GM15510 (cell line): ENCODE measurements around the gene DNAAF9.

Source experiments
- POLR2A ChIP-seq: IDR thresholded peaks from 3 replicates; pipeline ENCODE4 v1.6.1; 2011; ENCODE audit warnings: borderline replicate concordance; ENCODE audit not compliant: insufficient read length; ENCODE audit errors: extremely low read depth

Gene DNAAF9

GRCh38 chr20:3420211-3420707 is 12.8 kb upstream of the DNAAF9 start:
- no peak for TF ChIP-seq POLR2A

GRCh38 chr20:3414122-3414521 is 6.7 kb upstream of the DNAAF9 start:
- no peak for TF ChIP-seq POLR2A

- TF ChIP-seq POLR2A, result no peak
Measured at GRCh38 chr20:3413393-3413889, 6.0 kb upstream of the DNAAF9 start.

- no peak for TF ChIP-seq POLR2A
Measured at GRCh38 chr20:3412600-3413392, 5.3 kb upstream of the DNAAF9 start.

GRCh38 chr20:3410464-3410863 is 3.0 kb upstream of the DNAAF9 start:
- TF ChIP-seq POLR2A, result no peak

- no peak for TF ChIP-seq POLR2A
Measured at GRCh38 chr20:3409417-3409816, 1.9 kb upstream of the DNAAF9 start.

- TF ChIP-seq POLR2A, result peak; percentile 46
Measured at GRCh38 chr20:3407771-3408637, 535 bp upstream of the DNAAF9 start.

GRCh38 chr20:3406481-3407039 is 909 bp downstream of the DNAAF9 start:
- no peak for TF ChIP-seq POLR2A

- TF ChIP-seq POLR2A, result no peak
Measured at GRCh38 chr20:3405696-3406358, 1.6 kb downstream of the DNAAF9 start.

- TF ChIP-seq POLR2A, result no peak
Measured at GRCh38 chr20:3405139-3405538, 2.3 kb downstream of the DNAAF9 start.

- no peak for TF ChIP-seq POLR2A
Measured at GRCh38 chr20:3404402-3404801, 3.1 kb downstream of the DNAAF9 start.

- TF ChIP-seq POLR2A, result no peak
Measured at GRCh38 chr20:3403741-3404140, 3.7 kb downstream of the DNAAF9 start.

- no peak for TF ChIP-seq POLR2A
Measured at GRCh38 chr20:3402453-3402852, 5.0 kb downstream of the DNAAF9 start.

GRCh38 chr20:3400260-3401155 is 7.0 kb downstream of the DNAAF9 start:
- no peak for TF ChIP-seq POLR2A

- no peak for TF ChIP-seq POLR2A
Measured at GRCh38 chr20:3398681-3399252, 8.7 kb downstream of the DNAAF9 start.
